H9 (cell line): ENCODE results near the gene FOXO1. TPM values are rescaled to one million over a fixed set of nuclear protein-coding genes. Genes with fewer than 3 reads are reported as not detected.

Source experiments
- DNase-seq: peaks from one replicate; pipeline ENCODE4 v3.0.0-alpha.2; 2017
- H2AFZ ChIP-seq: one replicate; pipeline ENCODE4 v1.6.1; 2013; ENCODE audit warnings: mild to moderate bottlenecking, low read length, control low read depth, moderate library complexity
- H2AK5ac ChIP-seq: 2 replicates; pipeline ENCODE4 v1.6.1; 2013; ENCODE audit warnings: low read length, control low read depth, mixed read lengths; ENCODE audit not compliant: insufficient read length
- H2BK120ac ChIP-seq: one replicate; pipeline ENCODE4 v1.6.1; 2013; ENCODE audit warnings: low read depth, mild to moderate bottlenecking, low read length, control low read depth, inconsistent platforms; ENCODE audit not compliant: poor library complexity, severe bottlenecking
- H2BK12ac ChIP-seq: 2 replicates; pipeline ENCODE4 v1.6.1; 2013; ENCODE audit warnings: low read length, control low read depth, mixed read lengths, low read depth; ENCODE audit not compliant: insufficient read length
- H2BK15ac ChIP-seq: 2 replicates; pipeline ENCODE4 v1.6.1; 2013; ENCODE audit warnings: low read depth, low read length, control low read depth
- H2BK20ac ChIP-seq: one replicate; pipeline ENCODE4 v1.6.1; 2013; ENCODE audit warnings: low read depth, mild to moderate bottlenecking, low read length, control low read depth, inconsistent platforms; ENCODE audit not compliant: poor library complexity, severe bottlenecking
- H2BK5ac ChIP-seq: 2 replicates; pipeline ENCODE4 v1.6.1; 2013; ENCODE audit warnings: low read length, control low read depth, mixed read lengths; ENCODE audit not compliant: insufficient read length
- H3K14ac ChIP-seq: 2 replicates; pipeline ENCODE4 v1.6.1; 2013; ENCODE audit warnings: low read length, control low read depth; ENCODE audit not compliant: insufficient read depth
- H3K18ac ChIP-seq: 2 replicates; pipeline ENCODE4 v1.6.1; 2013; ENCODE audit warnings: low read depth, mild to moderate bottlenecking, mixed read lengths, low read length, control low read depth; ENCODE audit not compliant: insufficient read length
- H3K23ac ChIP-seq: 2 replicates; pipeline ENCODE4 v1.6.1; 2013; ENCODE audit warnings: low read length, control low read depth, mixed read lengths, low read depth; ENCODE audit not compliant: insufficient read length
- H3K23me2 ChIP-seq: 2 replicates; pipeline ENCODE4 v1.6.1; 2013; ENCODE audit warnings: low read depth, mild to moderate bottlenecking, mixed read lengths, low read length, control low read depth; ENCODE audit not compliant: insufficient read length, poor library complexity, severe bottlenecking
- H3K27ac ChIP-seq: 2 replicates; pipeline ENCODE4 v1.5.1; 2013; ENCODE audit warnings: low read length, control low read depth, mixed read lengths, low read depth; ENCODE audit not compliant: insufficient read length
- H3K27me3 ChIP-seq: 2 replicates; pipeline ENCODE4 v1.6.1; 2013; ENCODE audit warnings: low read length, control low read depth, inconsistent platforms; ENCODE audit not compliant: insufficient read depth
- H3K4ac ChIP-seq: 2 replicates; pipeline ENCODE4 v1.6.1; 2013; ENCODE audit warnings: low read depth, mild to moderate bottlenecking, control low read depth, inconsistent platforms, low read length, moderate library complexity
- H3K4me1 ChIP-seq: 2 replicates; pipeline ENCODE4 v1.6.1; 2013; ENCODE audit warnings: low read length, control low read depth, inconsistent platforms; ENCODE audit not compliant: insufficient read depth
- H3K4me2 ChIP-seq: 2 replicates; pipeline ENCODE4 v1.6.1; 2013; ENCODE audit warnings: low read length, control low read depth, mixed read lengths; ENCODE audit not compliant: insufficient read length, insufficient read depth
- H3K56ac ChIP-seq: 2 replicates; pipeline ENCODE4 v1.6.1; 2013; ENCODE audit warnings: low read depth, mild to moderate bottlenecking, mixed read lengths, low read length, control low read depth; ENCODE audit not compliant: insufficient read length
- H3K79me1 ChIP-seq: 2 replicates; pipeline ENCODE4 v1.6.1; 2013; ENCODE audit warnings: low read depth, mild to moderate bottlenecking, moderate library complexity, low read length, control low read depth, inconsistent platforms; ENCODE audit not compliant: insufficient read depth, poor library complexity, severe bottlenecking
- H3K79me2 ChIP-seq: 2 replicates; pipeline ENCODE4 v1.6.1; 2013; ENCODE audit warnings: low read length, control low read depth, inconsistent platforms; ENCODE audit not compliant: insufficient read depth
- H3K9ac ChIP-seq: 2 replicates; pipeline ENCODE4 v1.6.1; 2013; ENCODE audit warnings: low read length, control low read depth, mixed read lengths; ENCODE audit not compliant: insufficient read length; ENCODE audit errors: extremely low read depth
- H3K9me3 ChIP-seq: one replicate; pipeline ENCODE4 v1.6.1; 2013; ENCODE audit warnings: low read depth, low read length, inconsistent platforms; ENCODE audit not compliant: control insufficient read depth
- H3T11ph ChIP-seq: one replicate; pipeline ENCODE4 v1.6.1; 2013; ENCODE audit warnings: mild to moderate bottlenecking, low read length, control low read depth, inconsistent platforms
- H4K20me1 ChIP-seq: one replicate; pipeline ENCODE4 v1.6.1; 2013; ENCODE audit not compliant: control insufficient read depth, insufficient read length, insufficient read depth
- H4K5ac ChIP-seq: 2 replicates; pipeline ENCODE4 v1.6.1; 2013; ENCODE audit warnings: low read depth, mild to moderate bottlenecking, mixed read lengths, low read length, control low read depth; ENCODE audit not compliant: insufficient read length
- H4K8ac ChIP-seq: replicated peaks from 2 replicates; pipeline ENCODE4 v1.6.1; 2013; ENCODE audit warnings: low read length, control low read depth, mixed read lengths, low read depth; ENCODE audit not compliant: insufficient read length
- H4K91ac ChIP-seq: 2 replicates; pipeline ENCODE4 v1.6.1; 2013; ENCODE audit warnings: low read depth, mild to moderate bottlenecking, moderate library complexity, mixed read lengths, low read length, control low read depth; ENCODE audit not compliant: insufficient read length
- H3K27ac Mint-ChIP-seq, 3 experiments: 2 replicates in 2 of 3; 3 replicates in 1 of 3; pipeline ENCODE4 v1.8.0; 2020 to 2021; ENCODE audit warnings: mixed read lengths in 3 of 3, mild to moderate bottlenecking in 1 of 3, moderate library complexity in 1 of 3
- H3K27me3 Mint-ChIP-seq: 2 replicates; pipeline ENCODE4 v1.8.0; 2021; ENCODE audit warnings: low read depth, mild to moderate bottlenecking, moderate library complexity, mixed read lengths
- H3K36me3 Mint-ChIP-seq, 3 experiments: 2 replicates in 2 of 3; 3 replicates in 1 of 3; pipeline ENCODE4 v1.8.0; 2020 to 2021; ENCODE audit warnings: low read depth in 3 of 3, mixed read lengths in 3 of 3; ENCODE audit not compliant: insufficient read depth in 1 of 3
- H3K4me1 Mint-ChIP-seq, 2 experiments: 2 replicates each; pipeline ENCODE4 v1.8.0; 2020; ENCODE audit warnings: mixed read lengths in 2 of 2
- H3K4me3 Mint-ChIP-seq, 2 experiments: 2 replicates in 1 of 2; 3 replicates in 1 of 2; pipeline ENCODE4 v1.8.0; 2020 to 2021; ENCODE audit warnings: mild to moderate bottlenecking in 2 of 2, mixed read lengths in 2 of 2, moderate library complexity in 1 of 2
- H3K9me3 Mint-ChIP-seq, 2 experiments: 2 replicates in 1 of 2; 3 replicates in 1 of 2; pipeline ENCODE4 v1.8.0; 2020; ENCODE audit warnings: mild to moderate bottlenecking in 2 of 2, mixed read lengths in 2 of 2, moderate library complexity in 1 of 2
- CTCF ChIP-seq: fragments of 200-600 bp; sonication (generic); conservative IDR thresholded peaks from 3 replicates; pipeline ENCODE4 v1.8.0; 2021; ENCODE audit warnings: antibody characterized with exemption, mild to moderate bottlenecking
- WGBS: extraction: QIAGEN DNeasy Blood & Tissue Kit; methylation state at CpG from one replicate; pipeline ENCODE4 v1.1.7; 2013; ENCODE audit warnings: missing lambda C conversion rate, low lambda C conversion rate, mixed read lengths; ENCODE audit not compliant: insufficient read length; ENCODE audit errors: extremely low coverage; 5-methylcytosine and 5-hydroxymethylcytosine counted together
- total RNA-seq: library from RNA; stranded (reverse); gene quantifications from 2 replicates; pipeline ENCODE4 v1.2.1, GENCODE V29; 2021

FOXO1 gene
- total RNA-seq, 1 experiment from 2014 or later = 44.6 TPM

GRCh38 chr13:40688781-40689180 lies 22.3 kb upstream of the FOXO1 start:
- H3K9me3 ChIP-seq = no peaks in the 10 kb centered on the region
- H3K79me1 ChIP-seq = no peaks in the 10 kb centered on the region
- Mint-ChIP-seq H3K27me3 (no peaks in the 10 kb centered on the region; the same call in 1 of the 2 replicates), H3K4me3 (no peak overlapping the region), H3K36me3 (no peaks in the 10 kb centered on the region), H3K4me1 (no peaks in the 10 kb centered on the region), H3K27ac (no peak overlapping the region), H3K9me3 (no peaks in the 10 kb centered on the region; a peak in 1 of 5 replicates)
- no CpG with 5 or more reads among the region's 3 CpGs for WGBS
- H3K23me2 ChIP-seq = no peaks in the 10 kb centered on the region
- H3K18ac ChIP-seq = no peak overlapping the region
- no peak for TF ChIP-seq CTCF
- no peak overlapping the region for H3K14ac ChIP-seq
- H3K56ac ChIP-seq = no peak overlapping the region
- no peak overlapping the region for H3K4me2 ChIP-seq
- no peak overlapping the region for H4K91ac ChIP-seq
- H3T11ph ChIP-seq = no peak overlapping the region
- H4K5ac ChIP-seq = no peak overlapping the region
- no peak overlapping the region for H2BK5ac ChIP-seq
- H2BK20ac ChIP-seq = no peak overlapping the region
- H4K8ac ChIP-seq = no peak overlapping the region
- H3K23ac ChIP-seq = no peak overlapping the region
- H4K20me1 ChIP-seq = no peaks in the 10 kb centered on the region
- H3K79me2 ChIP-seq = no peaks in the 10 kb centered on the region
- H2BK15ac ChIP-seq = no peak overlapping the region
- H3K9ac ChIP-seq = no peak overlapping the region
- no peaks in the 10 kb centered on the region for H3K4me1 ChIP-seq
- H2AFZ ChIP-seq = no peak overlapping the region
- no peak overlapping the region for H3K4ac ChIP-seq
- no peak for DNase-seq
- H2AK5ac ChIP-seq = no peak overlapping the region
- H2BK12ac ChIP-seq = no peak overlapping the region
- H3K27me3 ChIP-seq = no peaks in the 10 kb centered on the region
- no peak overlapping the region for H3K27ac ChIP-seq
- no peak overlapping the region for H2BK120ac ChIP-seq
